PC-9 (cell line): ENCODE measurements around the gene ZNF429.

Experiments used
- CTCF ChIP-seq: fragments of 200-600 bp; sonication (generic); conservative IDR thresholded peaks from 2 replicates; pipeline ENCODE4 v1.6.1; 2017; ENCODE audit warnings: mixed run types, antibody characterized with exemption, mild to moderate bottlenecking, moderate library complexity
- EZH2 ChIP-seq: fragments of 200-600 bp; sonication (generic); IDR thresholded peaks from 2 replicates; pipeline ENCODE4 v1.8.0; 2017; ENCODE audit warnings: antibody characterized with exemption, low read depth

DNA sequence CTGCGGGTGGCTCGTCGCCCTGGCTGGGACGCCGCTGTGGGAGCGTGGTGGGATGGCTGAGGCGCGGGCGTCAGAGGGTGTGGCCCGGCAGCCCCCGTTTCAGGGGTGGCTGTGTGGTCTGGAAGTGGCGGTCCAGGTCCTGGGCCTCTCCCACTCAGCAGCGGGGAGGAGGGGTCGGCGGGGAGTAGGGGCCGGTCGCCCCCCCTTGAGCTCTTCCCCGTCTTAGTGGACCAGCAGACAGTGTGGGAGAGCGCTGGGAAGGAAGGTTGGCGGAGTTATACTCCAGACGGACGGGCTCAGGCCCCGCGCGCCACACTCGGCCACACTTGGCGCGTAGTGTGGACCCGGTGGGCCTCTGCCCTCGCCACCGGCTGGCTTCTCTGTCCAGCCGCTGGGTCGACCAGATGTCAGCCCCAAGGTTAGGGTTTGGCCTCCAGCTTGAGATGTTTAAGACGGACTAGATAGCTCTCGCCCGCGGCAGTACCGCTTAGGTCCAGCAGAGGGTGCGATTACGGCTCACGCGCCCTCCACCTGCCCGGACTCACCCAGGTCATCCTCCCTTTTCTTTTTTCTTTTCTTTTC, 21.7 kb upstream of the ZNF429 start:
- TF ChIP-seq EZH2 (no peak), CTCF (peak; percentile 61)
